HG03064 (cell line): ENCODE measurements around the gene ZIC3.

Experiments
- ATAC-seq: cut with Tn5 transposase; IDR thresholded peaks from one replicate; pipeline ENCODE4 v1.9.1; 2021; ENCODE audit warnings: low read depth; ENCODE audit not compliant: unreplicated experiment

The ZIC3 gene

GRCh38 chrX:137573324-137574101, 7.6 kb downstream of the ZIC3 start:
- ATAC-seq = no peak

GRCh38 chrX:137574102-137574783, 8.3 kb downstream of the ZIC3 start:
- ATAC-seq = no peak

DNA sequence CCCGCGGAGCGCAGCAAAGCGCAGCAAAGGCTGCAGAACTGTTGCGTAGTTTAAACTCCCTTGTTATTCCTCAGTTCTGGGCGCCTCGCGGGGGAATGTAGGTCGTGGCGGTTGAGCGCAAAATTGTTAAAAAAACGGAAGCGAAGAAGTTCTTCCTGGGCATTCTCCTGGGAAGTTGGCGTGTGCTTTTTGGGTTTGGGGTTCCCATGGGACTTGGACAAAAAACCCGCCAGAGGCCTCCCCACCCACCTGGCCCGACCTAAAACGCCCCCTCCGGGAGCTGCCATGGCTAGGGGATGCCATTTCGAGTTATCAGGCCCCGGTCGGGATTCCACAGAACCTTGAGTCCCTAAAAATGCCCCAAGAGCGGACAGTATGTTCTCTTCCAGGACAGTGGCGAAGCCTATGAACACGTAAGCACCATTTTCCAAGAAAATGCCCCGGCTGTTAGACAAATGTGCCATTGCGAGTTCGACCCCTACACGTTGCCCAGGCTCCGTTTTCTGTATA, 8.9 kb downstream of the ZIC3 start:
- no peak for ATAC-seq

DNA sequence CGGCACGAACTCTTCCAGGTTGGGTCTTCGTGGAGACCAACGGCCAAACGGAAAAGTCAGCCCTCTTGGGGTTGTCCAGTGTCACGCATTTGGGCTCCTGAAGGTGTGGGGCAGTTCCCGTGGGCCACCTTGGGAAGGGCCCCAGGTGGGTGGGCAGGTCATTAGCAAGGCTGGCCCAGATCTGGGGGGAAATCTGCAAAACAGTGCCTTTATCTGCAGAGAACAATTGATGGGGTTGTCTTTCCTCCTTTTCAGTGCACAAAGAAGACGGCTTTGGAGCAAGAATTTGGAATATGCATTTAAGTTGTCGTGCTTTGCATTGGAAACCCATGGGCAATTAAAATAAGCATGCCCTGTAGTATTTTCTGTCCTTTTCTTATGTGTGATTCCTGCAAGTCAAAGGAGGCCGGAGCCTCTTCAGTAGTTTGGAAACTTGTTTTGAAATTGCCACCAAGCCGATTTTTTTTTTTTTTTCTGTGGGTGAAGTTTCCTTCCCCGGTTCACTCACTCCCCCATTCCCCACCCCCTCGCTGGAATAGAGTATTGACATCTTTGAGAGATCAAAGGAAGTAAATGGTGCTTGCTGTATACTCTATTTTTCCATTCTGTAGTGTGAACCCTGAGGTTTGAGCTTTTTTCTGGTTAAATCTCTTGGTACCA, 9.8 kb downstream of the ZIC3 start:
- ATAC-seq = no peak

DNA sequence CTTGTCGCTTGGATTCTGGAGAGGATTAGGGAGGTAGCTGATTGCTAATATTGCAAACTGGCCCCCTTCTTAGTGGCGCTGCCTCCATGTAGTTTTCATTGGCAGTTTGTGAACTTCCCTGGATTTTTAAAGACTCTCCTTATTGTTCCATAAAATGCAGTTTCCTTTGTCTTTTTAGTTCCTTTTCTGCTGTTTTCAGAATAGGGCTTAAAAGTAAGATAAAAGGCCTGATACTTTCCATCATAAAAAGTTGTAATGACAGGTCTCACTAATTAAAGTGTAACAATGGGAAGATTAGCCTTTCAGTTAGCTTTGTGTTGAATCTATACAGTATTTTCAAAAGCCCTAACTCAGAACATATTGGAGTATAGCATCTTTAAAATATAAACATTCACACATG, 21.2 kb downstream of the ZIC3 start:
- no peak for ATAC-seq

DNA sequence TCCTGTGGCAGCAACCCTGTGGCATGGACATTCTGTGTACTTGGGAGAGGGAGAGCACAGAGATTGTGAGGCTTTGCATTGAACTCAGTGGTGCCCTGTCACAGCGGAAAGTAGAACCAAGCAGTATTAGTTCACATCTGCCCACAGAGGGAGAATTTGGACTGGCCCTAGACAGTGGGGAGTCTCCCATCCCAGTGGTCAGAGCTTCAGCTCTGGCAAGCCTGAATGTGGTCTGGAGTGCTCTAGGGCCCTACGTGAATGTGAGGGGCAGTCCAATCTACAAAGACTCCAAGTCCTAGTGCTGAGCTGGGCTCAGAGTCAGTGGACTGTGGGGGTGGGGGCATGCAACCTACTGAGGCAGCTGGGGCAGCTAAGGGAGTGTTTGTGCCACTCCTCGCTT, 34.8 kb downstream of the ZIC3 start:
- no peak for ATAC-seq
